Colonic mucosa (tissue), 4 donors: ENCODE data around the gene ERRFI1. TPM values are rescaled to one million over a fixed set of nuclear protein-coding genes. Genes with fewer than 3 reads are reported as not detected.

Experiments
- DNase-seq: peaks from one replicate; pipeline ENCODE4 v3.0.0-alpha.2; 2020
- H3K27ac ChIP-seq: fragments of 200-600 bp; one replicate; pipeline ENCODE4 v1.8.0; 2021
- H3K27me3 ChIP-seq: fragments of 200-600 bp; one replicate; pipeline ENCODE4 v1.8.0; 2021
- H3K36me3 ChIP-seq: fragments of 200-600 bp; one replicate; pipeline ENCODE4 v1.8.0; 2021
- H3K4me1 ChIP-seq: fragments of 200-600 bp; one replicate; pipeline ENCODE4 v1.8.0; 2021; ENCODE audit warnings: mild to moderate bottlenecking
- H3K4me3 ChIP-seq: fragments of 200-600 bp; one replicate; pipeline ENCODE4 v1.8.0; 2021
- H3K9ac ChIP-seq, 2 donors: one replicate each; pipeline ENCODE4 v1.7.0; 2013; ENCODE audit warnings: control low read depth in 2 of 2, low read depth in 2 of 2, low read length in 2 of 2
- H3K9me3 ChIP-seq: fragments of 200-600 bp; one replicate; pipeline ENCODE4 v1.8.0; 2021
- CTCF ChIP-seq: fragments of 200-600 bp; IDR thresholded peaks from one replicate; pipeline ENCODE4 v1.8.0; 2022; ENCODE audit warnings: antibody characterized with exemption, mild to moderate bottlenecking
- intact Hi-C: fragments of 100-400 bp; cut with DNase I; formaldehyde crosslinking; loops from one replicate; pipeline ENCODE4 v1.14.1; 2022
- total RNA-seq, 2 donors: library from RNA; stranded (reverse); fragmentation: NEBNext Ultra II Directional in 1 of 2; extraction: Animal tissue kit (Norgen Biotek cat#: 25700) in 1 of 2; gene quantifications; one replicate each; pipeline ENCODE4 v1.2.1, GENCODE V29; 2021
- donor health status: healthy.
- donor health status: DM: no; HTN: no; CAD: no.
- donor health status: DM: no; HTN: no; CAD: no.

ERRFI1 gene
- total RNA-seq, 2 donors from 2014 or later: 22.3 to 45.5 TPM

GRCh38 chr1:8011016-8011415 is 15.1 kb downstream of the ERRFI1 start:
- peaks cover 9% of the 10 kb centered on the region for H3K4me1 ChIP-seq
- no peak for TF ChIP-seq CTCF
- H3K36me3 ChIP-seq: no peaks in the 10 kb centered on the region
- no peak overlapping the region for H3K27ac ChIP-seq
- no peaks in the 10 kb centered on the region for H3K27me3 ChIP-seq
- intact Hi-C loops: loop anchor here (5.0 kb wide), 1 partner anchor 301 kb away; no protein-coding TSS in a partner anchor
- no peaks in the 10 kb centered on the region for H3K9me3 ChIP-seq
- DNase-seq: no peak
- H3K9ac ChIP-seq: no peak overlapping the region
- H3K4me3 ChIP-seq: no peak overlapping the region

- Histone ChIP-seq H3K36me3 (no peaks in the 10 kb centered on the region), H3K9me3 (no peaks in the 10 kb centered on the region), H3K4me1 (peaks cover under 1% of the 10 kb centered on the region), H3K4me3 (no peak overlapping the region), H3K9ac (no peak overlapping the region), H3K27ac (no peak overlapping the region), H3K27me3 (no peaks in the 10 kb centered on the region)
- intact Hi-C loops: loop anchor here (5.0 kb wide), 1 partner anchor 302 kb away; no protein-coding TSS in a partner anchor
- no peak for TF ChIP-seq CTCF
- no peak for DNase-seq
Observed at GRCh38 chr1:8010080-8010664, 15.9 kb downstream of the ERRFI1 start.

- Histone ChIP-seq H3K4me1 (no peaks in the 10 kb centered on the region), H3K9ac (no peak overlapping the region), H3K27ac (no peak overlapping the region), H3K9me3 (no peaks in the 10 kb centered on the region), H3K4me3 (no peak overlapping the region), H3K27me3 (no peaks in the 10 kb centered on the region), H3K36me3 (no peaks in the 10 kb centered on the region)
- DNase-seq: no peak
- intact Hi-C loops: loop anchor here (5.0 kb wide), 1 partner anchor 303 kb away; no protein-coding TSS in a partner anchor
- no peak for TF ChIP-seq CTCF
Observed at GRCh38 chr1:8009043-8010002, 16.8 kb downstream of the ERRFI1 start.

- H3K4me3 ChIP-seq: no peak overlapping the region
- H3K9ac ChIP-seq: no peak overlapping the region
- H3K36me3 ChIP-seq: no peaks in the 10 kb centered on the region
Observed at GRCh38 chr1:8006037-8006963, 19.8 kb downstream of the ERRFI1 start.

More at GRCh38 chr1:8006037-8006963, 19.8 kb downstream of the ERRFI1 start:
- Histone ChIP-seq H3K4me1 (no peaks in the 10 kb centered on the region), H3K27me3 (no peaks in the 10 kb centered on the region), H3K27ac (no peak overlapping the region), H3K9me3 (no peaks in the 10 kb centered on the region)
- TF ChIP-seq CTCF: no peak
- intact Hi-C loops: no loop called here
- no peak for DNase-seq
